Lower leg skin (tissue), 3 donors: Measurements from ENCODE around the gene ERRFI1.

Experiments used
- CTCF ChIP-seq, 3 donors: fragments of 450-650 bp; IDR thresholded peaks; one replicate each; pipeline ENCODE4 v1.5.1; 2016; ENCODE audit warnings: antibody characterized with exemption in 3 of 3, mild to moderate bottlenecking in 3 of 3, moderate library complexity in 2 of 3
- POLR2A ChIP-seq, 2 donors: fragments of 450-650 bp; IDR thresholded peaks; one replicate each; pipeline ENCODE4 v1.6.1; 2016 to 2017; ENCODE audit warnings: antibody characterized with exemption in 2 of 2, mild to moderate bottlenecking in 1 of 2, moderate library complexity in 1 of 2

GRCh38 chr1:8015809-8016165, 10.3 kb downstream of the ERRFI1 start:
- TF ChIP-seq CTCF (IDR thresholded peaks at IDR 0.05) (no peak), POLR2A (IDR thresholded peaks at IDR 0.05) (no peak)
